Measurements from ENCODE around the gene DLG2.

- TF ChIP-seq CTCF (conservative IDR thresholded peaks at IDR 0.05; ENCODE audit: low read length) (no peak), EZH2phosphoT487 (IDR thresholded peaks at IDR 0.05; ENCODE audit: borderline replicate concordance, low read depth, low read length) (no peak)
Observed at GRCh38 chr11:84914511-84914910, 712.6 kb downstream of the DLG2 start.
